PFSK-1 (cell line): ENCODE data around the gene PGP.

Experiments
- FOXP2 ChIP-seq: optimal IDR thresholded peaks from 2 replicates; pipeline ENCODE3; 2011; ENCODE audit warnings: borderline replicate concordance, control low read depth, inconsistent platforms; ENCODE audit not compliant: insufficient read depth; ENCODE audit errors: extremely low read length, extremely low read depth
- POLR2AphosphoS5 ChIP-seq: IDR thresholded peaks from 2 replicates; pipeline ENCODE4 v1.6.1; 2012; ENCODE audit warnings: low read depth, mild to moderate bottlenecking, control low read depth, low read length, moderate library complexity
- REST ChIP-seq, 2 experiments: IDR thresholded peaks; 2 replicates each; pipeline versions ENCODE4 v1.6.1 to v1.8.0; 2011 to 2012; ENCODE audit warnings: low read depth in 2 of 2, low read length in 2 of 2, control low read depth in 1 of 2, inconsistent platforms in 1 of 2, mild to moderate bottlenecking in 1 of 2, moderate library complexity in 1 of 2; ENCODE audit not compliant: insufficient read depth in 1 of 2
- SIN3A ChIP-seq: IDR thresholded peaks from 2 replicates; pipeline ENCODE4 v1.6.1; 2012; ENCODE audit warnings: mild to moderate bottlenecking, low read length, moderate library complexity, borderline replicate concordance; ENCODE audit not compliant: insufficient read depth
- TAF1 ChIP-seq: IDR thresholded peaks from 2 replicates; pipeline ENCODE4 v1.6.1; 2012; ENCODE audit warnings: low read length, control low read depth, borderline replicate concordance; ENCODE audit not compliant: insufficient read depth

The PGP gene

GRCh38 chr16:2173366-2173765 lies 41.3 kb downstream of the PGP start:
- TF ChIP-seq SIN3A (no peak), POLR2AphosphoS5 (no peak), FOXP2 (no peak)

- TF ChIP-seq REST (IDR thresholded peaks at IDR 0.05; ENCODE audit: insufficient read depth in 1 of 2, low read depth in 2 of 2, low read length in 2 of 2), result no peak
- no peak for TF ChIP-seq SIN3A
These were observed 41.8 kb downstream of the PGP start for GRCh38 chr16:2172688-2173335.

GRCh38 chr16:2171601-2172178 lies 43.0 kb downstream of the PGP start:
- TF ChIP-seq TAF1 (no peak), POLR2AphosphoS5 (no peak), REST (IDR thresholded peaks at IDR 0.05; ENCODE audit: insufficient read depth in 1 of 2, low read depth in 2 of 2, low read length in 2 of 2) (no peak), SIN3A (no peak), FOXP2 (no peak)

- TF ChIP-seq SIN3A (no peak), REST (IDR thresholded peaks at IDR 0.05; ENCODE audit: insufficient read depth in 1 of 2, low read depth in 2 of 2, low read length in 2 of 2) (no peak), TAF1 (no peak), FOXP2 (no peak), POLR2AphosphoS5 (no peak)
These were observed 43.8 kb downstream of the PGP start for GRCh38 chr16:2170587-2171435.

GRCh38 chr16:2170080-2170479 lies 44.6 kb downstream of the PGP start:
- TF ChIP-seq TAF1 (no peak), SIN3A (no peak), REST (IDR thresholded peaks at IDR 0.05; ENCODE audit: insufficient read depth in 1 of 2, low read depth in 2 of 2, low read length in 2 of 2) (no peak), POLR2AphosphoS5 (no peak)
